OCI-LY7 (cell line): ENCODE data around the gene C20orf204.

Source experiments
- CTCF ChIP-seq: fragments of 200-600 bp; sonication (generic); conservative IDR thresholded peaks from 2 replicates; pipeline ENCODE4 v1.5.1; 2014; ENCODE audit warnings: mild to moderate bottlenecking, antibody characterized with exemption, low read length, moderate library complexity, mixed read lengths
- EZH2phosphoT487 ChIP-seq: fragments of 200-600 bp; sonication (generic); IDR thresholded peaks from 2 replicates; pipeline ENCODE4 v1.6.1; 2018; ENCODE audit warnings: low read depth, borderline replicate concordance, mild to moderate bottlenecking, mixed run types, antibody characterized with exemption, low read length, moderate library complexity, mixed read lengths

GRCh38 chr20:64041040-64041780 lies 5.2 kb downstream of the C20orf204 start:
- no peak for TF ChIP-seq CTCF
- TF ChIP-seq EZH2phosphoT487 = no peak
